ENCODE results near the gene TMEM51.

DNA sequence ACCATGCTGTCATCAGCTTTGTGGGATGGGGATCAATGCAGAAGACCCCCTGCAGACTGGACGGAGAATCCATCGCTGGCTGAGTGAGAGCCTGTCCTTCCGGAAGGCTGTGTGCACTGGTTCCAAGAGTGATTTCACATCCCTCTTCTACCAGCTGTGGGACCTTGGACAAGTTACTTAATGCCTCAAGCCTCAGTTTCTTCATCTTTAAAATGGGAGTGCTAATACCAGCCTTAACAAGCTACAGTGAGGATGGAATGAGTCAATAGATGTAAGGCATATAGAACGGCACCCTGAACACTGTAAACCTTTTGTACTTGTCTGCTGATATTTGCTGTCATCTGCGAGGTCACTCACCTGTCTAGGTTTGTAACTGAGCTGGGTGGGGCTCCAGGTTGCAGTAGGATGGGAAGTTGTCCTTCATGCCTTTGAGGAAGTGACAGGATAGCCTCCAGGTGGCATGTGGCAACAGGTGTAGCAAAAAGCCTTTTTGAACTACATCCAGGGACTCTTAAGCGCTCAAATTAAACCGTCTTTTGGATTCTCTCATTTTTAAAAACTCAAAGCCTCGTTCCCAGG is 27.5 kb downstream of the TMEM51 start:
- TF ChIP-seq, protein P1, sequence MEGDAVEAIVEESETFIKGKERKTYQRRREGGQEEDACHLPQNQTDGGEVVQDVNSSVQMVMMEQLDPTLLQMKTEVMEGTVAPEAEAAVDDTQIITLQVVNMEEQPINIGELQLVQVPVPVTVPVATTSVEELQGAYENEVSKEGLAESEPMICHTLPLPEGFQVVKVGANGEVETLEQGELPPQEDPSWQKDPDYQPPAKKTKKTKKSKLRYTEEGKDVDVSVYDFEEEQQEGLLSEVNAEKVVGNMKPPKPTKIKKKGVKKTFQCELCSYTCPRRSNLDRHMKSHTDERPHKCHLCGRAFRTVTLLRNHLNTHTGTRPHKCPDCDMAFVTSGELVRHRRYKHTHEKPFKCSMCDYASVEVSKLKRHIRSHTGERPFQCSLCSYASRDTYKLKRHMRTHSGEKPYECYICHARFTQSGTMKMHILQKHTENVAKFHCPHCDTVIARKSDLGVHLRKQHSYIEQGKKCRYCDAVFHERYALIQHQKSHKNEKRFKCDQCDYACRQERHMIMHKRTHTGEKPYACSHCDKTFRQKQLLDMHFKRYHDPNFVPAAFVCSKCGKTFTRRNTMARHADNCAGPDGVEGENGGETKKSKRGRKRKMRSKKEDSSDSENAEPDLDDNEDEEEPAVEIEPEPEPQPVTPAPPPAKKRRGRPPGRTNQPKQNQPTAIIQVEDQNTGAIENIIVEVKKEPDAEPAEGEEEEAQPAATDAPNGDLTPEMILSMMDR (IDR thresholded peaks at IDR 0.05; ENCODE audit: insufficient read depth, low read length, poor library complexity, severe bottlenecking) = no peak
- no peak for TF ChIP-seq EZH2phosphoT487 (conservative IDR thresholded peaks at IDR 0.05; ENCODE audit: low read length)
